ENCODE measurements around the gene FCRL2. TPM values are rescaled to one million over a fixed set of nuclear protein-coding genes. Genes with fewer than 3 reads are reported as not detected.

Gene FCRL2
- total RNA-seq, 1 experiment from 2014 or later, result not detected

- no TSS peak for BruUV-seq (replicated peaks)
- Histone ChIP-seq H3K9me2 (ENCODE audit: insufficient read depth) (no peaks in the 10 kb centered on the region), H3K27me3 (ENCODE audit: insufficient read depth, low read depth) (peaks cover 26% of the 10 kb centered on the region), H3K36me3 (ENCODE audit: low read depth) (no peaks in the 10 kb centered on the region), H3K9me3 (ENCODE audit: insufficient read depth, low read depth) (no peaks in the 10 kb centered on the region), H4K20me1 (ENCODE audit: insufficient read depth) (no peaks in the 10 kb centered on the region), H3K4me2 (no peak within 1 kb of the TSS), H3F3A (ENCODE audit: insufficient read depth, low read depth) (no peaks in the 10 kb centered on the region), H3K4me3 (no peak within 1 kb of the TSS), H3K79me2 (ENCODE audit: low read depth) (no peaks in the 10 kb centered on the region), H3K27ac (no peak within 1 kb of the TSS), H3K4me1 (replicated peaks; ENCODE audit: insufficient read depth) (no peaks in the 10 kb centered on the region), H2AFZ (no peak within 1 kb of the TSS)
- no peak for DNase-seq
- no peak for TF ChIP-seq CTCF (conservative IDR thresholded peaks at IDR 0.05)
- no peak for TF ChIP-seq EZH2 (IDR thresholded peaks at IDR 0.05; ENCODE audit: low read depth)
- intact Hi-C loops (cut with micrococcal nuclease; ENCODE audit: unreplicated experiment), result no loop called here
- ChIA-PET POLR2A (ENCODE audit: unreplicated experiment) (no interaction called here), CTCF (no interaction called here)
Measured at GRCh38 chr1:157700732-157701131, 76.2 kb downstream of the FCRL2 start, which contains the start of gene FCRL3. Gene FCRL3, minus strand, starts transcription at chr1:157700769. Its CDS starts 280 bp downstream, at chr1:157700489.

GRCh38 chr1:157700305-157700704 lies 76.6 kb downstream of the FCRL2 start:
- Histone ChIP-seq H3K9me3 (ENCODE audit: insufficient read depth, low read depth) (no peaks in the 10 kb centered on the region), H4K20me1 (ENCODE audit: insufficient read depth) (no peaks in the 10 kb centered on the region), H3K4me3 (no peak overlapping the region), H3K27ac (no peak overlapping the region), H3K36me3 (ENCODE audit: low read depth) (no peaks in the 10 kb centered on the region), H2AFZ (no peak overlapping the region), H3K4me2 (no peak overlapping the region), H3K4me1 (replicated peaks; ENCODE audit: insufficient read depth) (no peaks in the 10 kb centered on the region), H3K79me2 (ENCODE audit: low read depth) (no peaks in the 10 kb centered on the region), H3F3A (ENCODE audit: insufficient read depth, low read depth) (no peaks in the 10 kb centered on the region), H3K27me3 (ENCODE audit: insufficient read depth, low read depth) (peaks cover 26% of the 10 kb centered on the region), H3K9me2 (ENCODE audit: insufficient read depth) (no peaks in the 10 kb centered on the region)
- DNase-seq, result no peak
- BruUV-seq (replicated peaks), result no TSS peak
- no peak for TF ChIP-seq EZH2 (IDR thresholded peaks at IDR 0.05; ENCODE audit: low read depth)
- intact Hi-C loops (cut with micrococcal nuclease; ENCODE audit: unreplicated experiment), result no loop called here
- POLR2A ChIA-PET (ENCODE audit: unreplicated experiment), result no interaction called here
- CTCF ChIA-PET, result no interaction called here

GRCh38 chr1:157697781-157698569 lies 79.0 kb downstream of the FCRL2 start:
- Histone ChIP-seq H2AFZ (no peak overlapping the region), H3K4me1 (replicated peaks; ENCODE audit: insufficient read depth) (no peaks in the 10 kb centered on the region), H3K9me2 (ENCODE audit: insufficient read depth) (no peaks in the 10 kb centered on the region), H3K27me3 (ENCODE audit: insufficient read depth, low read depth) (peaks cover 26% of the 10 kb centered on the region), H3K4me2 (no peak overlapping the region), H3K4me3 (no peak overlapping the region), H3K36me3 (ENCODE audit: low read depth) (no peaks in the 10 kb centered on the region), H4K20me1 (ENCODE audit: insufficient read depth) (no peaks in the 10 kb centered on the region; the same call in 1 of the 2 replicates), H3K9me3 (ENCODE audit: insufficient read depth, low read depth) (no peaks in the 10 kb centered on the region), H3K27ac (no peak overlapping the region), H3F3A (ENCODE audit: insufficient read depth, low read depth) (no peaks in the 10 kb centered on the region), H3K79me2 (ENCODE audit: low read depth) (no peaks in the 10 kb centered on the region)
- BruUV-seq (replicated peaks), result no TSS peak
- intact Hi-C loops (cut with micrococcal nuclease; ENCODE audit: unreplicated experiment), result no loop called here
- no peak for DNase-seq
- TF ChIP-seq CTCF (conservative IDR thresholded peaks at IDR 0.05) (no peak), EZH2 (IDR thresholded peaks at IDR 0.05; ENCODE audit: low read depth) (no peak)
- ChIA-PET POLR2A (ENCODE audit: unreplicated experiment) (no interaction called here), CTCF (interaction anchor here (0.5 kb wide), 1 partner anchor 252 kb away, joined by 4 read pairs; no protein-coding TSS in a partner anchor)
